22Rv1 (cell line): ENCODE data around the gene FNIP1.

ENCODE experiments used
- CTCF ChIP-seq: fragments of 450-650 bp; IDR thresholded peaks from 2 replicates; pipeline ENCODE4 v1.5.1; 2017; ENCODE audit warnings: mild to moderate bottlenecking
- ZFX ChIP-seq: fragments of 450-650 bp; IDR thresholded peaks from 2 replicates; pipeline ENCODE4 v1.6.1; 2017; ENCODE audit warnings: antibody characterized with exemption, borderline replicate concordance

- TF ChIP-seq CTCF (no peak), ZFX (no peak)
These were observed 14.1 kb downstream of the FNIP1 start for GRCh38 chr5:131782717-131783116.
